RWPE2 (cell line): ENCODE measurements around the gene SIRT5.

Experiments
- ATAC-seq: fragments of 200-7000 bp; cut with Tn5 transposase; 3 replicates; pipeline ENCODE4 v1.9.1; 2021; ENCODE audit warnings: low read depth
- DNase-seq: peaks from one replicate; pipeline ENCODE4 v3.0.0-alpha.2; 2020; ENCODE audit warnings: low spot score
- H3K27ac ChIP-seq: fragments of 450-650 bp; 2 replicates; pipeline ENCODE4 v1.5.1; 2017; ENCODE audit warnings: mild to moderate bottlenecking; ENCODE audit not compliant: poor library complexity, severe bottlenecking
- H3K27me3 ChIP-seq: fragments of 250-450 bp; sonication (Bioruptor Pico); 2 replicates; pipeline ENCODE4 v1.5.1; 2021; ENCODE audit warnings: mild to moderate bottlenecking, moderate library complexity; ENCODE audit not compliant: insufficient read depth, poor library complexity, severe bottlenecking
- H3K36me3 ChIP-seq: fragments of 250-450 bp; sonication (Bioruptor Pico); 2 replicates; pipeline ENCODE4 v1.5.1; 2020; ENCODE audit warnings: low read depth, mild to moderate bottlenecking, moderate library complexity
- H3K4me1 ChIP-seq: fragments of 250-450 bp; sonication (Bioruptor Pico); 2 replicates; pipeline ENCODE4 v1.5.1; 2021; ENCODE audit warnings: mild to moderate bottlenecking, moderate library complexity; ENCODE audit not compliant: insufficient read depth, poor library complexity, severe bottlenecking
- H3K4me3 ChIP-seq: fragments of 250-450 bp; sonication (Bioruptor Pico); 2 replicates; pipeline ENCODE4 v1.5.1; 2021; ENCODE audit warnings: mild to moderate bottlenecking, moderate library complexity; ENCODE audit not compliant: severe bottlenecking
- H3K9me3 ChIP-seq: fragments of 250-450 bp; sonication (Bioruptor Pico); 2 replicates; pipeline ENCODE4 v1.5.1; 2021; ENCODE audit warnings: mild to moderate bottlenecking, moderate library complexity; ENCODE audit not compliant: severe bottlenecking
- CTCF ChIP-seq: fragments of 450-650 bp; IDR thresholded peaks from one replicate; pipeline ENCODE4 v1.5.1; 2017; ENCODE audit warnings: mild to moderate bottlenecking, moderate library complexity; ENCODE audit not compliant: poor library complexity, severe bottlenecking

SIRT5 gene

GRCh38 chr6:13597073-13597472, 22.7 kb downstream of the SIRT5 start:
- Histone ChIP-seq H3K4me3 (no peak overlapping the region), H3K4me1 (no peaks in the 10 kb centered on the region), H3K27ac (no peak overlapping the region), H3K9me3 (no peaks in the 10 kb centered on the region), H3K27me3 (no peaks in the 10 kb centered on the region), H3K36me3 (peaks cover 40% of the 10 kb centered on the region)
- DNase-seq (no peak), ATAC-seq (no peak)
- TF ChIP-seq CTCF, result no peak

DNA sequence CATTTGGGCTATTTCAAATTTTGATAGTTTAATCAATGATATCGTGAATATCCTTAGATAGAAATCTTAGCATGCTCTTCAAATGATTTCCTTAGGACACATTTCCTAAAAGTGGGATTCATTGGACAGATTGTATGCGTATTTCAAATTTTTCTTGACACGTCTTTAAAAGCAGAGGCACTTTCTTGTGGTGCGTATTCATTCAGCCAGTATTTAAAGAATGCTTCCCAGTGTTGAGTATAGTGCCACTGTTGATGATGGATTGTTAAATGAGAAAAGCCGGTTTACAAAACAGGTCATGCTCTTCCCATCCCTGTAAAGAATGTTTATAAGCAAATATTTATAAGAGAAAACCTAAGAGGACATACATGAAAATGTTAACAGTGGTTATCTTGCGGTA, 25.6 kb downstream of the SIRT5 start:
- no peak for ATAC-seq
- H3K36me3 ChIP-seq, result peaks cover 39% of the 10 kb centered on the region

DNA sequence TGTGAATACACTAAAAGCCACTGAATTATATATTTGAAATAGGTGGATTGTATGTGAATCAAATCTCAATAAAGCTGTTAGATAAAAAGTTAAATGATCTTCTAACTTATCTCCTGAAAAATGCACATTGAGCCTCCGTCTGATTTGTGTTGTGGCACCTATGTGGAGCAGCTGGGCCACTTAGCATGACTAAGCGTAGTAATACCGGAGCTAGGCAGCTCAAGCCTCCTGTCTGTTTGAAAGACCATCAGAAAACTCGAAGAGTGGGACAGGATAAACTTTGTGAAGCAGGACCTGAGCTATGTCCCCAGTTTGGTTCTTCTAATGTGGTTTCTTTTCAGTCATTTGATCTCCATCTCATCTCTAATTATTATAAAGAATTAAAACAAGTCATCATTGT, 29.7 kb downstream of the SIRT5 start:
- Histone ChIP-seq H3K36me3 (peaks cover 22% of the 10 kb centered on the region), H3K4me1 (no peaks in the 10 kb centered on the region), H3K27ac (no peak overlapping the region), H3K27me3 (no peaks in the 10 kb centered on the region), H3K9me3 (no peaks in the 10 kb centered on the region), H3K4me3 (no peak overlapping the region)
- DNase-seq, result no peak
- no peak for ATAC-seq
- no peak for TF ChIP-seq CTCF

More for the DNA sequence above, 25.6 kb downstream of the SIRT5 start:
- no peak for TF ChIP-seq CTCF
- Histone ChIP-seq H3K4me3 (no peak overlapping the region), H3K27me3 (no peaks in the 10 kb centered on the region), H3K4me1 (no peaks in the 10 kb centered on the region), H3K27ac (no peak overlapping the region), H3K9me3 (no peaks in the 10 kb centered on the region)
- DNase-seq, result no peak

- no peak overlapping the region for H3K4me3 ChIP-seq
- H3K27me3 ChIP-seq, result no peaks in the 10 kb centered on the region
- ATAC-seq (no peak), DNase-seq (no peak)
- H3K4me1 ChIP-seq, result no peaks in the 10 kb centered on the region
- H3K27ac ChIP-seq, result no peak overlapping the region
- no peaks in the 10 kb centered on the region for H3K9me3 ChIP-seq
- TF ChIP-seq CTCF, result no peak
- peaks cover 22% of the 10 kb centered on the region for H3K36me3 ChIP-seq
These were observed 30.4 kb downstream of the SIRT5 start for GRCh38 chr6:13604546-13605416.

DNA sequence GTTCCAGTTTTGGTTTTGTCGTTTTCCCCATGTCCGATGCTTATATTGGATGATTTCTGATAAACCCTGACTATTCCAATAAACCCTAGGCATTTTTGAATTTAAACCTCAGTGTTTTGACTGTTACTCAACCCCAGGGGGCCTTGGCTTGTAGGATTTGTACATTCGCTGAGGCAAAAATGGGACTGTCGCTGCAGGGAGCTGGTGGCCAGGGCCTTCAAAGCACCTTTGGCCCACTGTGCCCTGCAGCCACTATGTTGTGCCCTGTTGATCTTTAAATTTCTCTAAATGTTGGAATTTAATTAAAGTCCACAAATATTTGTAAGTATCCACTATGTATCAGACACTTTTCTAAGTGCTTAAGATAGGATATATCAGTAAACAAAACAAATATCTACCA, 31.2 kb downstream of the SIRT5 start:
- no peak for DNase-seq
- ATAC-seq, result no peak
- Histone ChIP-seq H3K27ac (no peak overlapping the region), H3K27me3 (no peaks in the 10 kb centered on the region), H3K4me1 (no peaks in the 10 kb centered on the region), H3K9me3 (no peaks in the 10 kb centered on the region), H3K36me3 (peaks cover 21% of the 10 kb centered on the region), H3K4me3 (no peak overlapping the region)
- no peak for TF ChIP-seq CTCF
